Activated naive CD8-positive, alpha-beta T cell treated with anti-CD3 and anti-CD28 coated beads for 36 hours (primary cell): ENCODE measurements around the gene TMC5. TPM values are rescaled to one million over a fixed set of nuclear protein-coding genes. Genes with fewer than 3 reads are reported as not detected.

Experiments
- total RNA-seq, 2 experiments: library from RNA; stranded (reverse); gene quantifications; one replicate each; pipeline ENCODE4 v1.2.3, GENCODE V29; 2021

Gene TMC5
- total RNA-seq, 2 experiments from 2014 or later: not detected

Other genes starting within 250 kb of the TMC5 start
- under 1 TPM in 1 of 2 experiments, not detected in 1; 0.14 TPM for gene SYT17, start 249.6 kb upstream of the TMC5 start, total RNA-seq
- gene CLEC19A, start 132.2 kb upstream of the TMC5 start, total RNA-seq: not detected
- gene GDE1, start 104.2 kb downstream of the TMC5 start, total RNA-seq: 10 to 100 TPM; 24.0 to 24.3 TPM
- 10 to 100 TPM; 28.7 to 30.4 TPM for gene CCP110, start 106.1 kb downstream of the TMC5 start, total RNA-seq
- 10 to 100 TPM; 30.2 to 34.1 TPM for gene VPS35L, start 137.8 kb downstream of the TMC5 start, total RNA-seq